Activated CD4-positive, alpha-beta T cell treated with anti-CD3 and anti-CD28 coated beads for 36 hours (primary cell): ENCODE measurements around the gene PSMD10. TPM values are rescaled to one million over a fixed set of nuclear protein-coding genes. Genes with fewer than 3 reads are reported as not detected.

Experiments
- ATAC-seq: fragments of 200-7000 bp; cut with Tn5 transposase; one replicate; pipeline ENCODE4 v1.10.0; 2021; ENCODE audit warnings: mild to moderate bottlenecking, moderate library complexity
- CTCF ChIA-PET: fragments of 350-600 bp; sonication (Branson Sonifier 250); formaldehyde crosslinking; loops from one replicate; lab custom pipeline; 2021; ENCODE audit warnings: antibody characterized with exemption; lab: Charles Lee
- POLR2A ChIA-PET: fragments of 350-600 bp; sonication (Branson Sonifier 250); formaldehyde crosslinking; loops from one replicate; lab custom pipeline; 2021; ENCODE audit warnings: antibody characterized with exemption, inconsistent platforms; lab: Charles Lee
- DNase-seq: peaks from one replicate; pipeline ENCODE4 v3.0.0-alpha.2; 2020
- H3K27ac Mint-ChIP-seq: one replicate; pipeline ENCODE4 v1.8.0; 2021; ENCODE audit warnings: mixed read lengths
- H3K27me3 Mint-ChIP-seq: one replicate; pipeline ENCODE4 v1.8.0; 2021; ENCODE audit warnings: mixed read lengths
- H3K36me3 Mint-ChIP-seq: one replicate; pipeline ENCODE4 v1.8.0; 2021; ENCODE audit warnings: low read depth, mixed read lengths
- H3K4me1 Mint-ChIP-seq: one replicate; pipeline ENCODE4 v1.8.0; 2021; ENCODE audit warnings: mixed read lengths
- H3K4me3 Mint-ChIP-seq: one replicate; pipeline ENCODE4 v1.8.0; 2021; ENCODE audit warnings: mild to moderate bottlenecking, moderate library complexity, mixed read lengths
- H3K9me3 Mint-ChIP-seq: one replicate; pipeline ENCODE4 v1.8.0; 2021; ENCODE audit warnings: low read depth, mixed read lengths
- intact Hi-C, 2 experiments: fragments of 100-400 bp; cut with DNase I in 1 of 2; cut with micrococcal nuclease in 1 of 2; formaldehyde crosslinking; loops; one replicate each; pipeline versions ENCODE4 v1.14.2 to v1.15.1; 2022 to 2024; cut with DNase I, micrococcal nuclease
- total RNA-seq, 2 experiments: library from RNA; stranded (reverse); gene quantifications; one replicate each; pipeline ENCODE4 v1.2.3, GENCODE V29; 2021

Gene PSMD10, protein sequence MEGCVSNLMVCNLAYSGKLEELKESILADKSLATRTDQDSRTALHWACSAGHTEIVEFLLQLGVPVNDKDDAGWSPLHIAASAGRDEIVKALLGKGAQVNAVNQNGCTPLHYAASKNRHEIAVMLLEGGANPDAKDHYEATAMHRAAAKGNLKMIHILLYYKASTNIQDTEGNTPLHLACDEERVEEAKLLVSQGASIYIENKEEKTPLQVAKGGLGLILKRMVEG
- 10 to 100 TPM; 42.8 to 54.5 TPM for total RNA-seq

GRCh38 chrX:108091264-108091877, at the start of gene PSMD10, which contains the start of gene ATG4A:
Gene PSMD10 (minus strand): TSS chrX:108091542. CDS start chrX:108091520, 22 bp downstream.
Gene ATG4A (plus strand): TSS chrX:108091778. CDS start chrX:108091827, 49 bp downstream.
- intact Hi-C loops: loop anchor here (1.0 to 10.0 kb wide), 10 partner anchors 69 to 1607 kb away; partner anchors contain the start of genes NXT2 (in 2 of the 2), MID2 (in 1 of the 2), RADX (in 1 of the 2) and RBM41 (in 1 of the 2)
- CTCF ChIA-PET: interaction anchor here (1.2 to 1.5 kb wide), 4 partner anchors 8 to 89 kb away, joined by 3 to 7 read pairs (median 4); no protein-coding TSS in a partner anchor

GRCh38 chrX:108138814-108139702, 47.7 kb upstream of the PSMD10 start:
- Mint-ChIP-seq H3K9me3 (no peaks in the 10 kb centered on the region), H3K27ac (no peak overlapping the region), H3K4me3 (no peak overlapping the region), H3K36me3 (peaks cover 30% of the 10 kb centered on the region), H3K27me3 (no peaks in the 10 kb centered on the region), H3K4me1 (no peaks in the 10 kb centered on the region)
- ChIA-PET POLR2A (no interaction called here), CTCF (interaction anchor here (0.6 to 1.5 kb wide), 4 partner anchors 10 to 1179 kb away, joined by 3 to 7 read pairs (median 3); no protein-coding TSS in a partner anchor)
- intact Hi-C loops: no loop called here
- ATAC-seq (no peak), DNase-seq (peak; percentile 5)

More at GRCh38 chrX:108091264-108091877, at the start of gene PSMD10, which contains the start of gene ATG4A:
- Mint-ChIP-seq H3K27me3 (no peaks in the 10 kb centered on the region), H3K36me3 (no peaks in the 10 kb centered on the region), H3K27ac (no peak within 1 kb of the TSS), H3K4me3 (no peak within 1 kb of the TSS), H3K4me1 (peaks cover 13% of the 10 kb centered on the region), H3K9me3 (no peaks in the 10 kb centered on the region)
- peak; percentile 94 for DNase-seq
- ATAC-seq: peak; percentile 96
- POLR2A ChIA-PET: interaction anchor here (0.6 to 1.6 kb wide), 4 partner anchors 15 to 463 kb away, joined by 3 to 11 read pairs (median 3); partner anchors contain the start of gene PRPS1

GRCh38 chrX:108134724-108135123, 43.4 kb upstream of the PSMD10 start:
- no peak overlapping the region for H3K27ac Mint-ChIP-seq
- ATAC-seq: no peak
- H3K27me3 Mint-ChIP-seq: no peaks in the 10 kb centered on the region
- H3K36me3 Mint-ChIP-seq: peaks cover 33% of the 10 kb centered on the region
- ChIA-PET POLR2A (no interaction called here), CTCF (interaction anchor here (0.8 kb wide), 1 partner anchor 1707 kb away, joined by 3 read pairs; no protein-coding TSS in a partner anchor)
- intact Hi-C loops: no loop called here
- no peaks in the 10 kb centered on the region for H3K9me3 Mint-ChIP-seq
- peak; percentile 13 for DNase-seq
- H3K4me3 Mint-ChIP-seq: no peak overlapping the region
- H3K4me1 Mint-ChIP-seq: no peaks in the 10 kb centered on the region

- DNase-seq: no peak
- Mint-ChIP-seq H3K36me3 (peaks cover 24% of the 10 kb centered on the region), H3K4me1 (no peaks in the 10 kb centered on the region), H3K27me3 (no peaks in the 10 kb centered on the region), H3K9me3 (no peaks in the 10 kb centered on the region), H3K4me3 (no peak overlapping the region), H3K27ac (no peak overlapping the region)
- POLR2A ChIA-PET: interaction anchor here (0.5 kb wide), 1 partner anchor 43 kb away, joined by 3 read pairs; no protein-coding TSS in a partner anchor
- CTCF ChIA-PET: no interaction called here
- no peak for ATAC-seq
- intact Hi-C loops: no loop called here
Observed at GRCh38 chrX:108132876-108133275, 41.5 kb upstream of the PSMD10 start.

DNA sequence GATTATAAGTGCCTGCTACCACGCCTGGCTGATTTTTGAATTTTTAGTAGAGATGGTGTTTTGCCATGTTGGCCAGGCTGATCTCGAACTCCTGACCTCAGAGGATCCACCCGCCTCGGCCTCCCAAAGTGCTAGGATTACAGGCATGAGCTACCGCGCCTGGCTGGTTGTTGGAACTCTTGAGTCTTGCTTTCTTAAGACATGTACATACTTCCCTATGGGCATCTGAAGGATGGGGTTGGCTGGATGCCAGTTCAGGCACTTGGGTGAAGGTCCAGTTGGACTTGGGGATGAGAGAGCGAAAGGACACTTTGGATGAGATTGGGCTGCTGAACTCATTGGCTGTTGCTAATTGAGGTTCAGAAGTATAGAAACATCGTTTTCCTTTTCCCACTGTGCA, 40.7 kb upstream of the PSMD10 start:
- no peak for ATAC-seq
- Mint-ChIP-seq H3K9me3 (no peaks in the 10 kb centered on the region), H3K4me3 (no peak overlapping the region), H3K27ac (no peak overlapping the region), H3K27me3 (no peaks in the 10 kb centered on the region), H3K36me3 (peaks cover 25% of the 10 kb centered on the region), H3K4me1 (no peaks in the 10 kb centered on the region)
- ChIA-PET CTCF (interaction anchor here (0.7 kb wide), 1 partner anchor 59 kb away, joined by 3 read pairs; no protein-coding TSS in a partner anchor), POLR2A (no interaction called here)
- intact Hi-C loops: no loop called here
- DNase-seq: no peak

DNA sequence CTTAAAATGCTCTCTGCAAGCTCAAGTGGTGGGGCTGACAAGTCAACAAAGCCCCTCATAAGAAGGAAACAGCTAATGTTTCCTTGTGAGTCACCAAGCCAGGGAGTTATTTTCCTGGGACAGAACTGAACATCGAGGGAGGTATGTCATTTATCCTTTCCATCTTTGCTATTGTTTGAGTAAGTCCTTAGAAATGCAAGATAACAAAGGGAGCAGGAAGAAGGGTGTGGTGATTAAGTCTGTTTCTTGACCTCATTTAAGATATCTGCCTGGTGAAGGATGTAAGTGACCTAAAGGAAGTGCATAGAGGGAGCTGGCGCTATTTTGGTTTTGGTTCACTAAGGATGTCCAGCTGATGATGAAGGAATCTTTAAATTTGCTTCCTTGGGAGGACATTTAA, 40.1 kb upstream of the PSMD10 start:
- ChIA-PET CTCF (no interaction called here), POLR2A (no interaction called here)
- no peaks in the 10 kb centered on the region for H3K9me3 Mint-ChIP-seq
- peaks cover 22% of the 10 kb centered on the region for H3K36me3 Mint-ChIP-seq
- H3K27ac Mint-ChIP-seq: no peak overlapping the region
- no peak overlapping the region for H3K4me3 Mint-ChIP-seq
- no peaks in the 10 kb centered on the region for H3K4me1 Mint-ChIP-seq
- H3K27me3 Mint-ChIP-seq: no peaks in the 10 kb centered on the region
- intact Hi-C loops: no loop called here
- ATAC-seq (no peak), DNase-seq (no peak)

DNA sequence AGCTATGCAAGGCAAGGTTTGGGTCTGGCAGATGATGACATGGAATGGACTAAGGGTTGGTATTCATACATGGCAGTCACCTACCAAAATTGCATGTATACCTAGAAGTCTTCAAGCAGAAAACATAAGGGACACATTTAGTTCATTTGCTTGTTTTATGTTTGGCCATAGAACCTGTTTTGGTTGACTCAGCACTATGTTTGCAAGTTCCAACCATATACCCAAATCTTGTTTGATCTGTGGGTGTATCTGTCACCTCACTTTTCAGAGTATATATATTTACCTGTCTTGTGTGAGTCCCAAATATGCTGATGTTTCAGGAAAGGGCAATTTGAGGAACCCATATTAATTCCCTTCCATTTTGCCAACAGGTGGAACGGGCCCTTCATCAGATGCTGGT, 39.5 kb upstream of the PSMD10 start:
- ChIA-PET POLR2A (no interaction called here), CTCF (no interaction called here)
- DNase-seq (no peak), ATAC-seq (no peak)
- Mint-ChIP-seq H3K9me3 (no peaks in the 10 kb centered on the region), H3K27ac (no peak overlapping the region), H3K27me3 (no peaks in the 10 kb centered on the region), H3K4me1 (no peaks in the 10 kb centered on the region), H3K36me3 (peaks cover 22% of the 10 kb centered on the region), H3K4me3 (no peak overlapping the region)
- intact Hi-C loops: no loop called here

GRCh38 chrX:108127152-108127551, 35.8 kb upstream of the PSMD10 start:
- no peaks in the 10 kb centered on the region for H3K4me1 Mint-ChIP-seq
- intact Hi-C loops: no loop called here
- no peak overlapping the region for H3K4me3 Mint-ChIP-seq
- ATAC-seq (no peak), DNase-seq (no peak)
- ChIA-PET POLR2A (no interaction called here), CTCF (no interaction called here)
- no peak overlapping the region for H3K27ac Mint-ChIP-seq
- peaks cover 16% of the 10 kb centered on the region for H3K36me3 Mint-ChIP-seq
- no peaks in the 10 kb centered on the region for H3K9me3 Mint-ChIP-seq
- no peaks in the 10 kb centered on the region for H3K27me3 Mint-ChIP-seq

- ChIA-PET CTCF (no interaction called here), POLR2A (no interaction called here)
- H3K4me1 Mint-ChIP-seq: no peaks in the 10 kb centered on the region
- peaks cover 14% of the 10 kb centered on the region for H3K36me3 Mint-ChIP-seq
- no peaks in the 10 kb centered on the region for H3K27me3 Mint-ChIP-seq
- no peak overlapping the region for H3K4me3 Mint-ChIP-seq
- H3K9me3 Mint-ChIP-seq: no peaks in the 10 kb centered on the region
- ATAC-seq: no peak
- intact Hi-C loops: no loop called here
- H3K27ac Mint-ChIP-seq: no peak overlapping the region
- DNase-seq: no peak
Observed at GRCh38 chrX:108126661-108127060, 35.3 kb upstream of the PSMD10 start.

- intact Hi-C loops: no loop called here
- Mint-ChIP-seq H3K9me3 (no peaks in the 10 kb centered on the region), H3K27ac (no peak overlapping the region), H3K36me3 (peaks cover 6% of the 10 kb centered on the region), H3K4me1 (no peaks in the 10 kb centered on the region), H3K27me3 (no peaks in the 10 kb centered on the region), H3K4me3 (no peak overlapping the region)
- ChIA-PET CTCF (no interaction called here), POLR2A (no interaction called here)
- DNase-seq (no peak), ATAC-seq (no peak)
Observed at GRCh38 chrX:108123591-108124366, 32.4 kb upstream of the PSMD10 start.
